MM.1S (cell line): ENCODE data around the gene PEA15.

Source experiments
- CTCF ChIP-seq: fragments of 300-600 bp; sonication (generic); IDR thresholded peaks from 2 replicates; pipeline ENCODE4 v1.5.1; 2016; ENCODE audit warnings: antibody characterized with exemption, low read length, mixed read lengths
- EZH2 ChIP-seq: fragments of 300-600 bp; sonication (generic); optimal IDR thresholded peaks from 2 replicates; pipeline ENCODE3; 2017; ENCODE audit warnings: low read depth, mild to moderate bottlenecking, antibody characterized with exemption, low read length, mixed read lengths

GRCh38 chr1:160186729-160187128, 18.5 kb upstream of the PEA15 start:
- TF ChIP-seq CTCF (no peak), EZH2 (no peak)
